Ammon's horn (tissue), 1 donor: ENCODE measurements around the gene TIGD4.

Experiments used
- DNase-seq: peaks from one replicate; pipeline ENCODE4 v3.0.0-alpha.2; 2016; ENCODE audit warnings: low spot score

TIGD4 gene

GRCh38 chr4:152719801-152720556, 59.6 kb downstream of the TIGD4 start:
- DNase-seq: no peak
